ENCODE results near the gene ARHGEF26.

GRCh38 chr3:154178172-154178571, 57.0 kb downstream of the ARHGEF26 start:
- TF ChIP-seq CTCF (IDR thresholded peaks at IDR 0.05): no peak
- TF ChIP-seq POLR2AphosphoS5 (IDR thresholded peaks at IDR 0.05; ENCODE audit: insufficient read depth in 1 of 2, low read depth in 1 of 2): no peak
- TF ChIP-seq POLR2A (IDR thresholded peaks at IDR 0.05): no peak

Data from vagina (tissue), 2 donors.